K562 (cell line): ENCODE measurements around the gene ING4.

Experiments
- CBX3 ChIP-seq, 2 experiments: IDR thresholded peaks; 1 replicate in 1 of 2; 2 replicates in 1 of 2; pipeline ENCODE4 v1.6.1; 2012; ENCODE audit warnings: inconsistent platforms in 2 of 2, low read length in 2 of 2, borderline replicate concordance in 1 of 2, control low read depth in 1 of 2
- EZH2 ChIP-seq: IDR thresholded peaks from 2 replicates; pipeline ENCODE4 v1.6.1; 2012; ENCODE audit warnings: low read depth, mild to moderate bottlenecking, inconsistent platforms, low read length, borderline replicate concordance
- FOS ChIP-seq: IDR thresholded peaks from 3 replicates; pipeline ENCODE4 v1.6.1; 2011; ENCODE audit not compliant: insufficient read length; ENCODE audit errors: extremely low read depth
- ZNF3 ChIP-seq: fragments of 250-450 bp; sonication (Bioruptor Pico); IDR thresholded peaks from 2 replicates; pipeline ENCODE4 v1.5.0; 2021; ENCODE audit warnings: mild to moderate bottlenecking, moderate library complexity
- TF ChIP-seq, protein P1 (sequence below), 2 experiments: fragments of 450-650 bp; conservative IDR thresholded peaks; 2 replicates each; pipeline ENCODE4 v1.6.1; 2017; ENCODE audit warnings: mild to moderate bottlenecking in 2 of 2, moderate library complexity in 2 of 2
- TF ChIP-seq, protein P2 (sequence below), 3 experiments: IDR thresholded peaks in 2 of 3; conservative IDR thresholded peaks in 1 of 3; 2 replicates each; pipeline ENCODE4 v1.5.1; 2011 to 2012; ENCODE audit warnings: low read length in 3 of 3, mild to moderate bottlenecking in 3 of 3, control low read depth in 2 of 3, improper control_type of control experiment in 1 of 3, inconsistent platforms in 1 of 3, low read depth in 1 of 3, mixed read lengths in 1 of 3, moderate library complexity in 1 of 3; ENCODE audit not compliant: insufficient read depth in 2 of 3

DNA sequence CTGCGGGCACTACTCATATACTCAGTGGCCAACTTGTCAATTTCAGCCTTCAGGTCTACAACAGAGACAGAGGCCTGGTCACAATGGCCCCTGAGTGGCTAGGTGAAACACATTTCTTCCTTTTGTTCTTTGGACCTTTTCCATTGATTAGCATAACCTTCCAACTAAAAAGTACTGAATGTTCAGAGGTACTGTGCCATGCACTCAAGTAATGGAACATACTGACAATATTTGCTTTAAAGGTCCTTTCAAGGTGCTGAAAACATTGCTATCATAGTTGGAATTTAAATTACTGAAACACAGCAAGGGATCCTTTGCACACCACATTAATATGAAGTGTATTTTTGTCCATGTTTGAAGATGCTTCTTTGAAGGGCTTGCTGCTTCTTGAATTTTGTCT is 9.6 kb downstream of the ING4 start:
- TF ChIP-seq, protein P1, sequence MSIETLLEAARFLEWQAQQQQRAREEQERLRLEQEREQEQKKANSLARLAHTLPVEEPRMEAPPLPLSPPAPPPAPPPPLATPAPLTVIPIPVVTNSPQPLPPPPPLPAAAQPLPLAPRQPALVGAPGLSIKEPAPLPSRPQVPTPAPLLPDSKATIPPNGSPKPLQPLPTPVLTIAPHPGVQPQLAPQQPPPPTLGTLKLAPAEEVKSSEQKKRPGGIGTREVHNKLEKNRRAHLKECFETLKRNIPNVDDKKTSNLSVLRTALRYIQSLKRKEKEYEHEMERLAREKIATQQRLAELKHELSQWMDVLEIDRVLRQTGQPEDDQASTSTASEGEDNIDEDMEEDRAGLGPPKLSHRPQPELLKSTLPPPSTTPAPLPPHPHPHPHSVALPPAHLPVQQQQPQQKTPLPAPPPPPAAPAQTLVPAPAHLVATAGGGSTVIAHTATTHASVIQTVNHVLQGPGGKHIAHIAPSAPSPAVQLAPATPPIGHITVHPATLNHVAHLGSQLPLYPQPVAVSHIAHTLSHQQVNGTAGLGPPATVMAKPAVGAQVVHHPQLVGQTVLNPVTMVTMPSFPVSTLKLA (conservative IDR thresholded peaks at IDR 0.05): no peak
- TF ChIP-seq CBX3 (IDR thresholded peaks at IDR 0.05; ENCODE audit: borderline replicate concordance in 1 of 2, low read length in 2 of 2) (no peak), FOS (no peak), EZH2 (no peak), ZNF3 (no peak)
- TF ChIP-seq, protein P2, sequence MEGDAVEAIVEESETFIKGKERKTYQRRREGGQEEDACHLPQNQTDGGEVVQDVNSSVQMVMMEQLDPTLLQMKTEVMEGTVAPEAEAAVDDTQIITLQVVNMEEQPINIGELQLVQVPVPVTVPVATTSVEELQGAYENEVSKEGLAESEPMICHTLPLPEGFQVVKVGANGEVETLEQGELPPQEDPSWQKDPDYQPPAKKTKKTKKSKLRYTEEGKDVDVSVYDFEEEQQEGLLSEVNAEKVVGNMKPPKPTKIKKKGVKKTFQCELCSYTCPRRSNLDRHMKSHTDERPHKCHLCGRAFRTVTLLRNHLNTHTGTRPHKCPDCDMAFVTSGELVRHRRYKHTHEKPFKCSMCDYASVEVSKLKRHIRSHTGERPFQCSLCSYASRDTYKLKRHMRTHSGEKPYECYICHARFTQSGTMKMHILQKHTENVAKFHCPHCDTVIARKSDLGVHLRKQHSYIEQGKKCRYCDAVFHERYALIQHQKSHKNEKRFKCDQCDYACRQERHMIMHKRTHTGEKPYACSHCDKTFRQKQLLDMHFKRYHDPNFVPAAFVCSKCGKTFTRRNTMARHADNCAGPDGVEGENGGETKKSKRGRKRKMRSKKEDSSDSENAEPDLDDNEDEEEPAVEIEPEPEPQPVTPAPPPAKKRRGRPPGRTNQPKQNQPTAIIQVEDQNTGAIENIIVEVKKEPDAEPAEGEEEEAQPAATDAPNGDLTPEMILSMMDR (IDR thresholded peaks at IDR 0.05 in 2 of 3, conservative IDR thresholded peaks at IDR 0.05 in 1 of 3; ENCODE audit: insufficient read depth in 2 of 3, low read depth in 1 of 3, low read length in 3 of 3): no peak
